ENCODE measurements around the gene LRCH1.

LRCH1 gene

DNA sequence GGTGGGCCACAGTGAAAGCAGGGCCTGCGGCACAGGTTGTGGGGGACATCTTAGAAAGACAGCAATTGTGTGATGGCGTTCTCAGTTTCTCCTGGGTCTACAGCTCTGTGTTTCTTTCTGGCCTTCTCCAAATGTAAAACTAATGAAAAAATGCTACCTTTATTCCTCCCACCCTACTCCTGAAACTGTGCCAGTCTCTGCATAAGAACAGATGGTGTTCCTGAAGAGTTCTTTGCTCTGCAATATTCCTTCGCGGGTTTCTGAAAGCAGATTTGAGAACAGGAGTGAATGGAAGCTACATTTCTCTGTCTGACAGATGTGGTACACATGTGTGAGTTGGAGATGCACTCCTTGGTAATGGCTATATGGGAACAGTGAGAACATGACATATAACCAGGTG, 18.0 kb upstream of the LRCH1 start:
- no peak for DNase-seq (ENCODE audit: low spot score)

DNA sequence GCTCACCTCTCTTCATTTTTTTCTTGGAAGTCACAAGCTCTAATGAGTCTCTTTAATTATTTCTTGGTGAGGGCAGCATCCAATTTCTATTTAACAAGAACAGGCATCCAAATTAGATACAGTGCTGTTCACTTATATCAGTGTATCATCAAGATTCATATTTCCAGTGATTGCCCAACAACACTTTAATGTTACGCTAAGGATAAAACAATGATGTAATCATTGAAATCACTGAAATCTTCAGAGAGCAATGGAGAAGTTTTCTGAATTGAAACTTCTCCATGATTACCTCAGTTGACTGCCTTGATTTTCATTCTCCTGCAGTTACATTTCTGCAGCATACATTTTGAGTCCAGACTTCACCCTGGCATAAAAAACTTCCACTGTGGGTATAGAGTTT, 17.1 kb upstream of the LRCH1 start:
- DNase-seq (ENCODE audit: low spot score), result no peak

GRCh38 chr13:46536341-46536740, 16.6 kb upstream of the LRCH1 start:
- no peak for DNase-seq (ENCODE audit: low spot score)

DNA sequence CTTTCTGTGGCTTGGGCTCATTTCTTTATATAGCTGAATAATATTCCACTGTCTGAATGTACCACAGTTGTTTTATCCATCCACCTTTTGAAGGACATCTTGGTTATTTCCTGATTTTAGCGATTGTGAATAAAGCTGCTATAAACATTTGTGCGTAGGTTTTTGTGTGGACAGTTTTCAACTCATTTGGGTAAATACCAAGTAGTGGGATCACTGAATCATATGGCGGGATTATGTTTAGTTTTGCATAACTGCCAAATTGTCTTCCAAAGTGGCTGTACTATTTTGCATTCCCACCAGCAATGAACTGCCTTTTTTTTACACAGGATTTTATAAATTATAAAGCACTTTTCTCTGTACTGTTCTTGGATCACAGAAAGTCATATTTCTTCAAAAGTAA, 13.7 kb upstream of the LRCH1 start:
- no peak for DNase-seq (ENCODE audit: low spot score)

GRCh38 chr13:46541210-46541609, 11.8 kb upstream of the LRCH1 start:
- DNase-seq (ENCODE audit: low spot score), result no peak

DNA sequence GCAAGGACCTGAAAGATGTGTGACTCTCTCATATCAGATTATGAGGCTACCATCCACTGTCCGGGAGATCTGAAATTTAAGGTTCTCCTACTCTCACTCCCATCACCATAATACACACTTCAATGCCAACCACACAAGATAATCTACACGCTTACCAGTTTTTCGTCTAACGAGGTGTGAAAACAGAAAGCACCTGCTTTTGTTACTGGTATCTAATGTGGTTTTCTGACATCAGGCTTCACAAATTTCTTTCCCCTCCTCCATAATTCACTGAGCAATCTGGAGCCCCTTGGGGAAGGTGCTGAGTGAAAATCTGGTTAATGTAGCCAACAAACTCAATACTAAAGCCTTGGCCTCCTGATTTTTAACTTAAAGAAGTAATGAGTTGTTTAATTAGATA, 10.1 kb upstream of the LRCH1 start:
- DNase-seq (ENCODE audit: low spot score), result no peak

DNA sequence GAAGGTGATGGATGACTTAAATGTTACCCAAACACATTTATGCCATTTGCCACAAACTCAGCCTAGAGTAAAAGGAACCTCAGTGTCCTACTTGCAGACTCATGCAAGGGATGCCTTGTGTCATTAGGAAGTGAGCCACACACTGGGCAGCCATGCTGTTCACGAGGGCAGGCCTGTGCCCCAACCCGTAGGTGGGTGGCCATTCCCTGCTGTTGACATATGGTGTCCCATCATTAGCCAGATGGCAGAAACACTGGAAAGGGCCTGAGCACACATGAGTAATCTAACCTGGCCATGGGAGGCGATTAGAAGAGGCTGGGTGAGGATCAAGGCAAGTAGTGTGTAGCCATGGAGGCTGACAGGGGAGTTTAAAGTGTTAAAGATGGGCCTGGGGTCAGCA, 9.7 kb upstream of the LRCH1 start:
- no peak for DNase-seq (ENCODE audit: low spot score)

- DNase-seq (ENCODE audit: low spot score), result no peak
Observed at GRCh38 chr13:46544208-46544607, 8.8 kb upstream of the LRCH1 start.

- DNase-seq (ENCODE audit: low spot score), result no peak
Observed at GRCh38 chr13:46544811-46545210, 8.2 kb upstream of the LRCH1 start.

GRCh38 chr13:46546084-46546768, 6.7 kb upstream of the LRCH1 start:
- no peak for DNase-seq (ENCODE audit: low spot score)

- no peak for DNase-seq (ENCODE audit: low spot score)
Observed at GRCh38 chr13:46550822-46551221, 2.1 kb upstream of the LRCH1 start.

GRCh38 chr13:46551410-46552302, 1.3 kb upstream of the LRCH1 start:
- peak; percentile 63 for DNase-seq (ENCODE audit: low spot score)

DNA sequence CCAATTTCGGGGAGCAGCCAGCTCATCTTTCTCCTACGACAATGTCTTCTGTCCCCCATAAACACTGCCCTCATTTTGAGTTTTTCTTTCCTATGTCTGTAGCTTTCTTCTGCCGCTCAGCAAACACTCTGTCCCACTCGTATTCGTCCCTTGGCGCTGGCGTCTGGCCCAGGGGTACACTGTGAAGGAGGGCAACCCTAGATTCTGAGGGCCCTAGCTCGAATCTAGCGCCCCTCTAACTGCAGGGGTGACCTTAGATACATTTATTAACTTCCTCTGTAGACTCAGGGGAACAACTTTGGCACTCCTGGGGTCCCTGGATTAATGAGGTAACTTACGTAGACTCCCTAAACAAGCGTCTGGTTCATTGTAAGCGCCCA, 677 bp upstream of the LRCH1 start:
- DNase-seq (ENCODE audit: low spot score), result no peak

DNA sequence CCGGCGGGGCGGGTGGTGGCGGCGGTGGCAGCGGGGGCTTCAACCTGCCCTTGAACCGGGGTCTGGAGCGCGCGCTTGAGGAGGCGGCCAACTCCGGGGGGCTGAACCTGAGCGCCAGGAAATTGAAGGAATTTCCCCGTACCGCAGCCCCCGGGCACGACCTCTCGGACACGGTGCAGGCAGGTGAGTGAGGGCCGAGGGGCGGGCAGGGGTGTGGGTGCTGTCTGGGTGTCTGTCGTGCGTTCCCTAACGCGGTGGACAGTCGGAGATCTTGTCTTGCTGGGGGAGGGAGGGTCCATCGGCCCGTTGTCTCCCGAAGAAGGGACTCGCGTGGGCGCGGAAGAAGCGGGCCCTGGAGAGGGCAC, 533 bp downstream of the LRCH1 start:
- no peak for DNase-seq (ENCODE audit: low spot score)

DNA sequence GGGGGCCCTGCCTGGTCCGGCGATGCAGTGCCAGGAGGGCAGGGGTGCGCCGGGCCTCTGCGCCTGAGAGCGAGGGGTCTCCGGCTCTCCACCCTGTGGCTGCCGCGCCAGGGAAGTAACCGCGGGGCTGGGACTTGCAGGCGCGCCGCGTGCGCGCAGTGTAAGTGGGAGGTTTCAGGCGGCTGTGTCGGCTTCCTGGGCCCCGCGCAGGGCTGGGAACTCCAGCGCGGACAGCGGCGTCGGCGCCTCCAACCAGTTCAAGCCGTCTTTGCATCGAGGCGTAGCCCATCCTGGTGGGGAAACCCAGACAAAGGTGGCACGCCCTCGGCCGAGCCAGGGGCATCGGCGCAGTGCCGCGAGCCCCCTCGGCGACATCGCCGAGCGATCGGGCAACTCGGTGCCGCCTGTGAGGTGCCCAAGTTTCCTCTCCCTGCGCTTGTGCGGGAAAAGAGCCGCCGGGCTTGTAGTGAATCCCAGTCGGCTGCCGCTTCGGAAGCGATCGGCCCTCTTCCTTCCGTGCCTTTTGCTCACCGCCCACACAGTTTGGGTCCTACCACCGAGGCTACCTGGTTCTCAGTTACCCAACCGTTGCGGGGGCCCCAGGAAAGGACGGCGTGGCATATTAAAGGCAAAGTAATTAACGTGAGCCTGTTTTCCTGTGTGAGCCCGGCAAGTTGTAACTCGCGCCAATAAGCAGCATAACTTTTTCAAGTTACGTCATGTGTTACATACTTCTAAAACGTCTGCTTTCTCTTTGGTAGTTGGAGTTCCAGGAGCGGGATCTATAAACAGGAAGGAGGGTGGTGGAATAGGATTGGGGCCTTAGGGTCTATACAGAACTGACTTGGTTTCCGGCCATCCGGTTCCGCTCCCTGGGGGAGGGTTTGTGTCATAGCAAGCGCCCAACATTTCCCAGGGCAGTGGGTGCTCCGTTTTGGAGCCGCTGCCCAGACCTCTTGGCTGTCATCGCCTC, 1.2 kb downstream of the LRCH1 start:
- DNase-seq (ENCODE audit: low spot score), result peak; percentile 23

DNA sequence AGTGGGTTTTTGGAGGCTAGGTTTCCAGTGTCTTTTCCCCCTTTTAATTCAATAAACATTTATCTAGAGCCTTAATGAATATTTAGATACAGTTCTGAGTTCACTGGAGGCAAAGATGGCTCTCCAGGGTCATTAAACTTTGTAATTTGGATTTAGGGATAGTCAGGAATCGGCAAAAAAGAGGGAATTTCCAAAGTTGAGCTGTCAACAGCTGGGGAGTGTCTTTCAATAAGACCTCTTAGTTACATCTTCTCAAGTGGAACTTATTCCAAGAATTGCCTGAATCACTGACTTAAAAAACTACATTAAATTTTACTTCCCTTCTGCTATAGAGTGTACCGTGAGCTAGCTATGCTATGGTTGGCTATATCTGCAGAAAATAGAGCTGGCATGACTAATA, 2.0 kb downstream of the LRCH1 start:
- no peak for DNase-seq (ENCODE audit: low spot score)

- DNase-seq (ENCODE audit: low spot score), result no peak
Observed at GRCh38 chr13:46555722-46556417, 2.9 kb downstream of the LRCH1 start.

GRCh38 chr13:46556418-46556779, 3.4 kb downstream of the LRCH1 start:
- DNase-seq (ENCODE audit: low spot score), result no peak

GRCh38 chr13:46559272-46559805, 6.4 kb downstream of the LRCH1 start:
- DNase-seq (ENCODE audit: low spot score), result no peak

DNA sequence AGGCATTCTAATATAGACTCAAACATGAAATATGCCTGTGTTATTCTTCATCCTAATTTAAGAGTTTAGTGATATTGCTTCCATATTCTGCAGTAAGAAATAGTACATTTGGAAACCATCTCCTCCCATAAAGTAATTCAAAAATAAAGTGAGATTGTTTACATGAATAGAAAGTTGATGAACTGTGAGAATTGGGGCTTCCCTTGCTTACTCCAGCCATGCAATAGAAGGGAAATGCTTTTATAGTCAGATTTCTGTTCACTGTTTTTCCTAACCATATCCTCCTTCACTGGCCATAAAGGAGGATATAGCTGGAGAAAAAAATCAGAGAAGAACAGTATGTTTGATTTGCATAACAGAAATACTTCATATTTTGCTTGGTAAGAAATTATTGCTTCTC, 7.8 kb downstream of the LRCH1 start:
- no peak for DNase-seq (ENCODE audit: low spot score)

GRCh38 chr13:46561286-46561685, 8.3 kb downstream of the LRCH1 start:
- no peak for DNase-seq (ENCODE audit: low spot score)

DNA sequence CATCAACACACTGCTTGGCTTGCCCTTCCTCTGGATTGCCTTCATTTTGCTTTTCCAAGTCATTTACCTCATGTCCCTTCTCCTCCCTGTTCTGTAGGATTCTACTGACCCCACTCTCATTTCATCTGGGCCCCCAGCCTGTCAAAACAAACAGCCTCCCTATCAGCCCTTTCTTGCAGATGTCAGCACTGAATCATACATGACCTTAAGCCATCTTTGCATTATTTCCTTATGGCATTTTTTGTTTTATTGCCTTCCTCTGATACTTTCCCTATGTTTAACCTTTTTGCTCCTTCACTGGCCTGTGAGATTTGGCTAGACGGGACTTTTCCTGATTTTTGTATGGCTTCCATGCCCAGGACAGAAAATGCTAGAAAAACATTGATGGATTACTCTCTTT, 8.7 kb downstream of the LRCH1 start:
- no peak for DNase-seq (ENCODE audit: low spot score)

All from hematopoietic multipotent progenitor cell treated with erythropoietin and hydrocortisone succinate and interleukin-3 and kit ligand, for 15 days (in vitro differentiated cells).